Measurements from ENCODE around the gene YDJC.
A peak's percentile ranks its signal among the peaks of the same experiment; 100 is the strongest.

Gene YDJC

DNA sequence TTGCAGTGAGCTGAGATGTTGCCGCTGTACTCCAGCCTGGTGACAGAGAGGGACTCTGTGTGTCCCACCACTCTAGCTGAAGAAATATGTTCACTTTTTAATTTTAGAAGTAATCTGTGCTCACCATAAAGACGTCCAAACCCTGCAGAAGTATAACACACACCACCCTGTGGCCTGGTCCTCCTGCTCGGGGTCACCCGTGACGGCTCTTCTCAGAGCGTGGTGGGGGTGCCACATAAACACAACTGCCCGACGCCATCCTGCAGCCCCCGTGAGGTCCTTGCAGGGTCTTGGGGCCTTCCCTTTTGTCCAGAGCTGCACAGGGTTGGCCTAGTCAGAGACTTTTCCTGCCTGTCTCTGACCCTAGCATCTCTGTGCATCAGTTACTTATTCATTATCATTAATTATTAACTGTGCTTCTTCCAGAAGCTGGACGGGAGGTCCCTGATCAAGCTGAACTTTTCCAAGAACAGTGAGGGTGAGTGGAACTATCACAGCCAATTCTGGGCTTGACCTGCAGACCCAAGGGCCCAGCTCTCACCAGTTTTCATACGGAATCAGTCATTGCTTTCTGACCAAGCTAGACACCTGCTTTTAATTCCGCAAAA is 44.9 kb upstream of the YDJC start:
- Histone ChIP-seq H3K27me3 (ENCODE audit: low read depth, low read length) (no peaks in the 10 kb centered on the region), H3K4me1 (ENCODE audit: low read length) (peaks cover 10% of the 10 kb centered on the region), H3K9me3 (ENCODE audit: insufficient read depth, low read length) (no peaks in the 10 kb centered on the region), H4K20me1 (ENCODE audit: insufficient read depth, low read length) (0 out of 2 replicates have a peak, but pooled peaks cover 3% of the 10 kb centered on the region), H2AFZ (ENCODE audit: low read depth, low read length) (no peak overlapping the region), H3K27ac (ENCODE audit: low read length) (no peak overlapping the region), H3K4me3 (ENCODE audit: low read length) (no peak overlapping the region), H3K4me2 (ENCODE audit: low read length) (no peak overlapping the region), H3K9ac (ENCODE audit: low read length) (no peak overlapping the region), H3K36me3 (replicated peaks; ENCODE audit: low read depth, low read length) (peaks cover 43% of the 10 kb centered on the region), H3K79me2 (ENCODE audit: low read length) (no peaks in the 10 kb centered on the region)
- TF ChIP-seq, protein P1, sequence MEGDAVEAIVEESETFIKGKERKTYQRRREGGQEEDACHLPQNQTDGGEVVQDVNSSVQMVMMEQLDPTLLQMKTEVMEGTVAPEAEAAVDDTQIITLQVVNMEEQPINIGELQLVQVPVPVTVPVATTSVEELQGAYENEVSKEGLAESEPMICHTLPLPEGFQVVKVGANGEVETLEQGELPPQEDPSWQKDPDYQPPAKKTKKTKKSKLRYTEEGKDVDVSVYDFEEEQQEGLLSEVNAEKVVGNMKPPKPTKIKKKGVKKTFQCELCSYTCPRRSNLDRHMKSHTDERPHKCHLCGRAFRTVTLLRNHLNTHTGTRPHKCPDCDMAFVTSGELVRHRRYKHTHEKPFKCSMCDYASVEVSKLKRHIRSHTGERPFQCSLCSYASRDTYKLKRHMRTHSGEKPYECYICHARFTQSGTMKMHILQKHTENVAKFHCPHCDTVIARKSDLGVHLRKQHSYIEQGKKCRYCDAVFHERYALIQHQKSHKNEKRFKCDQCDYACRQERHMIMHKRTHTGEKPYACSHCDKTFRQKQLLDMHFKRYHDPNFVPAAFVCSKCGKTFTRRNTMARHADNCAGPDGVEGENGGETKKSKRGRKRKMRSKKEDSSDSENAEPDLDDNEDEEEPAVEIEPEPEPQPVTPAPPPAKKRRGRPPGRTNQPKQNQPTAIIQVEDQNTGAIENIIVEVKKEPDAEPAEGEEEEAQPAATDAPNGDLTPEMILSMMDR (IDR thresholded peaks at IDR 0.05; ENCODE audit: low read depth, low read length), result no peak
- no peak for TF ChIP-seq EZH2phosphoT487 (IDR thresholded peaks at IDR 0.05; ENCODE audit: low read depth)

- Histone ChIP-seq H3K36me3 (replicated peaks; ENCODE audit: low read depth, low read length) (peaks cover 45% of the 10 kb centered on the region), H3K9ac (ENCODE audit: low read length) (no peak overlapping the region), H4K20me1 (ENCODE audit: insufficient read depth, low read length) (0 out of 2 replicates have a peak, but pooled peaks cover 3% of the 10 kb centered on the region), H2AFZ (ENCODE audit: low read depth, low read length) (no peak overlapping the region), H3K79me2 (ENCODE audit: low read length) (no peaks in the 10 kb centered on the region), H3K4me1 (ENCODE audit: low read length) (peaks cover 10% of the 10 kb centered on the region), H3K9me3 (ENCODE audit: insufficient read depth, low read length) (no peaks in the 10 kb centered on the region), H3K27ac (ENCODE audit: low read length) (no peak overlapping the region), H3K4me3 (ENCODE audit: low read length) (no peak overlapping the region), H3K4me2 (ENCODE audit: low read length) (no peak overlapping the region), H3K27me3 (ENCODE audit: low read depth, low read length) (no peaks in the 10 kb centered on the region)
- TF ChIP-seq, protein P1 (IDR thresholded peaks at IDR 0.05; ENCODE audit: low read depth, low read length), result no peak
- no peak for TF ChIP-seq EZH2phosphoT487 (IDR thresholded peaks at IDR 0.05; ENCODE audit: low read depth)
Observed at GRCh38 chr22:21673534-21674321, 43.9 kb upstream of the YDJC start.

DNA sequence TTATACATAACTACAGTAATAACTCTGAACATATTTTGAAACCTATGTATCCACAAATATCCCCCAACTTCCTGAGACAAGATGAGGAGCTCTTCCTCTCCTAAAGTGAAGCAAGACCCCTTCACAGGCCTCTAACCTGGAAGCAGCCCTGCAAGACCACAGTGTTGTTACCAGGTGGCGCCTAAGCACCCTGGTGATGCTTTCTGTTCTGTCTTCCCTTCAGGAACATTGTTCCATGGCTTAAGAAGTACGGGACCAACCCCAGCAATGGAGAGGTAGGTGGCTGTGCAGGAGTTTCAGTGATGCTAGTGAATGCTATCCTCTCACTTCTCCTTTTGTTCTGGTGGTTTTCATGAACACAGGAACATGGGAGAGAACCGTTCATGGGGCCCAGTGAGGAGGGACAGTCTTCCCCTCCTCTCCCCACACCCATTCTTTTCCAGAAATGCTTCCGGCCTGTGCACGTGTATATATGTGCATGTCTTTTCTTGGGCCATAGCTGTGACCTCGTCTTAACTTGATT is 42.3 kb upstream of the YDJC start:
- Histone ChIP-seq H3K79me2 (ENCODE audit: low read length) (0 out of 2 replicates have a peak, but pooled peaks cover 3% of the 10 kb centered on the region), H3K4me3 (ENCODE audit: low read length) (no peak overlapping the region), H4K20me1 (ENCODE audit: insufficient read depth, low read length) (0 out of 2 replicates have a peak, but pooled peaks cover 3% of the 10 kb centered on the region), H3K27me3 (ENCODE audit: low read depth, low read length) (no peaks in the 10 kb centered on the region), H3K9ac (ENCODE audit: low read length) (no peak overlapping the region), H3K4me1 (ENCODE audit: low read length) (peaks cover 10% of the 10 kb centered on the region), H2AFZ (ENCODE audit: low read depth, low read length) (no peak overlapping the region), H3K4me2 (ENCODE audit: low read length) (no peak overlapping the region; the same call in 1 of the 2 replicates), H3K9me3 (ENCODE audit: insufficient read depth, low read length) (no peaks in the 10 kb centered on the region), H3K27ac (ENCODE audit: low read length) (no peak overlapping the region), H3K36me3 (replicated peaks; ENCODE audit: low read depth, low read length) (peaks cover 39% of the 10 kb centered on the region)
- no peak for TF ChIP-seq EZH2phosphoT487 (IDR thresholded peaks at IDR 0.05; ENCODE audit: low read depth)
- TF ChIP-seq, protein P1 (IDR thresholded peaks at IDR 0.05; ENCODE audit: low read depth, low read length), result peak; percentile 23; the same call in 1 of the 2 replicates

DNA sequence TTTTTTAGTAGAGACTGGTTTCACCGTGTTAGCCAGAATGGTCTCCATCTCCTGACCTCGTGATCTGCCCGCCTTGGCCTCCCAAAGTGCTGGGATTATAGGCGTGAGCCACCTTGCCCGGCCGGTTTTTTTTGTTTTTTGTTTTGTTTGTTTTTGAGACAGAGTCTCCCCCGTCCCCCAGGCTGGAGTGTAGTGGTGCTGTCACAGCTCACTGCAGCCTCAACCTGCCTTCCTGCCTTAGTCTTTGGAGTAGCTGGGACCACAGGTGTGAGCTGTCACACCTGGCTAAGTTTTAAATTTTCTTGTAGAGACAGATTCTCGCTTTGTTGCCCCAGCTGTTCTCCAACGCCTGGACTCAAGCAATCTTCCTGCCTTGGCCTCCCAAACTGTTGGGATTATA is 39.2 kb upstream of the YDJC start:
- no peak overlapping the region for H3K4me2 ChIP-seq (ENCODE audit: low read length)
- H2AFZ ChIP-seq (ENCODE audit: low read depth, low read length), result no peak overlapping the region
- peaks cover 25% of the 10 kb centered on the region for H3K36me3 ChIP-seq (replicated peaks; ENCODE audit: low read depth, low read length)

More for the DNA sequence above, 39.2 kb upstream of the YDJC start:
- no peak overlapping the region for H3K4me3 ChIP-seq (ENCODE audit: low read length)
- peaks cover 18% of the 10 kb centered on the region for H3K4me1 ChIP-seq (ENCODE audit: low read length)
- no peaks in the 10 kb centered on the region for H3K27me3 ChIP-seq (ENCODE audit: low read depth, low read length)
- H4K20me1 ChIP-seq (ENCODE audit: insufficient read depth, low read length), result 0 out of 2 replicates have a peak, but pooled peaks cover 3% of the 10 kb centered on the region
- peaks cover 9% of the 10 kb centered on the region for H3K79me2 ChIP-seq (ENCODE audit: low read length)
- no peaks in the 10 kb centered on the region for H3K9me3 ChIP-seq (ENCODE audit: insufficient read depth, low read length)
- H3K9ac ChIP-seq (ENCODE audit: low read length), result no peak overlapping the region
- no peak overlapping the region for H3K27ac ChIP-seq (ENCODE audit: low read length)
- no peak for TF ChIP-seq EZH2phosphoT487 (IDR thresholded peaks at IDR 0.05; ENCODE audit: low read depth)

All from OCI-LY3 (cell line).